ENCODE results near the gene DYRK2. TPM values are rescaled to one million over a fixed set of nuclear protein-coding genes. Genes with fewer than 3 reads are reported as not detected.

The DYRK2 gene
- total RNA-seq, 4 donors from 2014 or later = 14.1 to 25.7 (median 15.9) TPM

DNA sequence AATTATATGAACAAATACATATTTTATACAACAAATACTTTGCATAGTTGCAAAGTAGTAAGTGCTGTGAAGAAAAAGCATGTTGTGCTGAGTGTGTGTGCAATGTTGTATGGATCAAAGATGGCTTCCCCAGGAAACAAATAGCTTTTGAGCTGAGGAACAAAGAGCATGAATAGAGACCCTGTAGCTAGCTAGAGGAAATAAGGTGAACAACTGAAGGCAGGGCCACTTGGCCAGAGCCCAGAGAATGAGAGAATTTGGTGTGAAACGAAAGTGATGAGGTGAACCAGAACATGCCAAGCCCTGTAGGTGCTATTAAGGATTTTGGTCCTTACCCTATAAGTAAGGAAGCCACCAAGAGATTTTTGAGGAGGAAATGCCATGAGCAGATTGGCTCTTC lies 17.1 kb downstream of the DYRK2 start:
- in situ Hi-C loops (cut with MboI; ENCODE audit: low sequenced_read_pairs in 4 of 4) = loop anchor here in 1 of 4 donors (25.0 kb wide), 1 partner anchor 272 kb away; no protein-coding TSS in a partner anchor
- peak overlapping the region in 3 of 4 donors; percentile 1 to 98 (median 41) for H3K27ac ChIP-seq
- ATAC-seq (no peak), DNase-seq (no peak)
- no peaks in the 10 kb centered on the region for H3K27me3 ChIP-seq
- H3K4me3 ChIP-seq = no peak overlapping the region
- TF ChIP-seq, protein P1, sequence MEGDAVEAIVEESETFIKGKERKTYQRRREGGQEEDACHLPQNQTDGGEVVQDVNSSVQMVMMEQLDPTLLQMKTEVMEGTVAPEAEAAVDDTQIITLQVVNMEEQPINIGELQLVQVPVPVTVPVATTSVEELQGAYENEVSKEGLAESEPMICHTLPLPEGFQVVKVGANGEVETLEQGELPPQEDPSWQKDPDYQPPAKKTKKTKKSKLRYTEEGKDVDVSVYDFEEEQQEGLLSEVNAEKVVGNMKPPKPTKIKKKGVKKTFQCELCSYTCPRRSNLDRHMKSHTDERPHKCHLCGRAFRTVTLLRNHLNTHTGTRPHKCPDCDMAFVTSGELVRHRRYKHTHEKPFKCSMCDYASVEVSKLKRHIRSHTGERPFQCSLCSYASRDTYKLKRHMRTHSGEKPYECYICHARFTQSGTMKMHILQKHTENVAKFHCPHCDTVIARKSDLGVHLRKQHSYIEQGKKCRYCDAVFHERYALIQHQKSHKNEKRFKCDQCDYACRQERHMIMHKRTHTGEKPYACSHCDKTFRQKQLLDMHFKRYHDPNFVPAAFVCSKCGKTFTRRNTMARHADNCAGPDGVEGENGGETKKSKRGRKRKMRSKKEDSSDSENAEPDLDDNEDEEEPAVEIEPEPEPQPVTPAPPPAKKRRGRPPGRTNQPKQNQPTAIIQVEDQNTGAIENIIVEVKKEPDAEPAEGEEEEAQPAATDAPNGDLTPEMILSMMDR (IDR thresholded peaks at IDR 0.05 in 4 of 5, conservative IDR thresholded peaks at IDR 0.05 in 1 of 5) = no peak
- no peak for TF ChIP-seq POLR2A (IDR thresholded peaks at IDR 0.05)
- intact Hi-C loops (cut with DNase I; ENCODE audit: low total_unique reads) = loop anchor here (2.0 kb wide), 1 partner anchor 309 kb away; no protein-coding TSS in a partner anchor
- no peaks in the 10 kb centered on the region for H3K36me3 ChIP-seq
- H3K9me3 ChIP-seq = no peaks in the 10 kb centered on the region
- H3K4me1 ChIP-seq = peaks cover 71 to 81% of the 10 kb centered on the region in 2 donors

GRCh38 chr12:67666605-67667004 lies 18.1 kb downstream of the DYRK2 start:
- in situ Hi-C loops (cut with MboI; ENCODE audit: low sequenced_read_pairs in 4 of 4) = loop anchor here in 1 of 4 donors (25.0 kb wide), 1 partner anchor 271 kb away; no protein-coding TSS in a partner anchor
- Histone ChIP-seq H3K36me3 (no peaks in the 10 kb centered on the region), H3K9me3 (no peaks in the 10 kb centered on the region), H3K4me1 (peaks cover 68 to 75% of the 10 kb centered on the region in 2 donors), H3K4me3 (no peak overlapping the region), H3K27ac (peak overlapping the region; percentile 41 to 98 (median 54)), H3K27me3 (no peaks in the 10 kb centered on the region)
- no peak for ATAC-seq
- intact Hi-C loops (cut with DNase I; ENCODE audit: low total_unique reads) = no loop called here
- TF ChIP-seq, protein P1 (IDR thresholded peaks at IDR 0.05 in 4 of 5, conservative IDR thresholded peaks at IDR 0.05 in 1 of 5) = no peak
- no peak for TF ChIP-seq POLR2A (IDR thresholded peaks at IDR 0.05)
- DNase-seq = no peak

DNA sequence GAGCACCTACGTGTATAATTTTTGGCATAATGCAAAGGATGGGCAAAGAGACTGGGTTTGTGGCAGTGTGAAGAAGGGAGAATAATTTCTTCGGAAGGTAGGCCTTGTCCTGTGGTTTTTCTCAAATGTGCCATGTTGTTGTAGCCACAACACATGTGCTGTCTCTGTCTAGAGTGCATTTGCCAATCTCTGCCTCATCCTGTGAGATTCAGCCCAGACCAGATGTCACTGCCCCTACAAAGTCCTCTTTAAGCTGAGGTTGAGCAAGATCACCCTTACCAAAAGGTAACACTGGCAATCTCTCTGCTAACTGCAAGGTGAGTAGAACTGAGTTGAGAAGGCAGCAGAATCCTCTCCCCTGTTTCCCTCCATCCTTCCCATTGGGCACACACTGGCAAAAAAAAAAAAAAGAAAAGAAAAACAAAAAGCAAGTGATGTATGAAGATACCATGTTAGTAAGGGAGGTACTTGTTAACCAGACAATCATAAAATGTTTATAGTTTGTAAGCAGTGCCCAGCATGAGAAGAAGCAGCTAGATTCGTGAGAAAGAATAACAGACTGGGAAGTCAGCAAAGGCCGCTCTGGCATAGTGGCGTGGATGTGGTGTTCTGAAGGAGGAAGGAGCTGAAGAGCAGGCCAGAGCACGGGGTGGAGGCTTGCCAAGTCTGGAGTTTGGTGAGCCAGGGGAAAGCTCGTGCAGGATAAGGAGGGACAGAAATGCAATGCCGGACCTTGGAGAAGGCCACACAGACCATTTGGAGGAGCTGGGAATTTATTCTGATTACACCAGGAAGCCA lies 18.9 kb downstream of the DYRK2 start:
- intact Hi-C loops (cut with DNase I; ENCODE audit: low total_unique reads) = no loop called here
- DNase-seq (peak; percentile 47 to 63), ATAC-seq (peak; percentile 56 to 69)
- Histone ChIP-seq H3K4me1 (peaks cover 59 to 72% of the 10 kb centered on the region in 2 donors), H3K36me3 (no peaks in the 10 kb centered on the region), H3K4me3 (no peak overlapping the region), H3K27me3 (no peaks in the 10 kb centered on the region), H3K27ac (peak overlapping the region; percentile 41 to 98 (median 54)), H3K9me3 (no peaks in the 10 kb centered on the region)
- in situ Hi-C loops (cut with MboI; ENCODE audit: low sequenced_read_pairs in 4 of 4) = loop anchor here in 1 of 4 donors (25.0 kb wide), 1 partner anchor 270 kb away; no protein-coding TSS in a partner anchor
- no peak for TF ChIP-seq POLR2A (IDR thresholded peaks at IDR 0.05)
- TF ChIP-seq, protein P1 (IDR thresholded peaks at IDR 0.05 in 4 of 5, conservative IDR thresholded peaks at IDR 0.05 in 1 of 5) = no peak

DNA sequence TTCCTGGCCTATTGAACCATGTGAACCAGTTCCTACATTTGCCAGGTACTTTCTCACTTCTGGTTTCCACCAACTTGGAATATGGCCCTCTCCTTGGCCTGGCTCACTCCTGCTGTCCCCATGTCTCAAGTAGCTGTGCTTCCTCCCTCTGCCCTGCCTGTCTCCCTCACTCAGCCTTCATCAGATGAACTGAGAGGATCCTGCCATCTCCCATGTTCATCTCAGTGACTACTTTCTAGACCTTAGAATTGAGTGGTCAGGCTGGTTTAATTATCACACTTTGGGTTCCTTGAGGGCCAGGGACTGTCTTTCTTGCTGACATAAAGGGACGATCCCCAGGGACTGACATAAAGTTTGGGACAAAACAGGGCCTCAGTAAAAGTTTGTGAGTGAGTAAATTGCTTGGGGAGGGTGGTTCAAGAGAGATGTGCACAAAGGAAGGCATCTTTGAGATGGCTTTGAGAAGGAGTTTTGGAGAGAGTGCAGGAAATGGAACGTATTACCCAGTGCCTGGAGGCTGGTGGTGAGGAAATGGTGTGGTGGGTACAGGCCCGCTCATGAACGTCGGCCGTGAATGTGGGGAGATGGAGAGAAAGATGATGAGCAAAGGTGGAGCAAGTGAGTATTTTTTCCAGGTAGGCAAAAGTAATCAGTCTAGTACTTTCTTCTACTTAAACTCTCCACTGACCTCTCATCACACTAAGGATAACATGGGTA lies 20.8 kb downstream of the DYRK2 start:
- peak; percentile 28 to 31 for ATAC-seq
- no peaks in the 10 kb centered on the region for H3K9me3 ChIP-seq
- no peak for TF ChIP-seq POLR2A (IDR thresholded peaks at IDR 0.05)
- TF ChIP-seq, protein P1 (IDR thresholded peaks at IDR 0.05 in 4 of 5, conservative IDR thresholded peaks at IDR 0.05 in 1 of 5) = no peak
- no peaks in the 10 kb centered on the region for H3K27me3 ChIP-seq
- DNase-seq = no peak
- intact Hi-C loops (cut with DNase I; ENCODE audit: low total_unique reads) (no loop called here), in situ Hi-C loops (cut with MboI; ENCODE audit: low sequenced_read_pairs in 4 of 4) (loop anchor here in 1 of 4 donors (25.0 kb wide), 1 partner anchor 268 kb away; no protein-coding TSS in a partner anchor)
- peaks cover 40 to 59% of the 10 kb centered on the region in 2 donors for H3K4me1 ChIP-seq
- H3K27ac ChIP-seq = peak overlapping the region; percentile 30 to 98 (median 43)
- H3K4me3 ChIP-seq = no peak overlapping the region
- H3K36me3 ChIP-seq = no peaks in the 10 kb centered on the region

Measured in gastrocnemius medialis (tissue), 4 donors.